H9 (cell line): ENCODE results near the gene DUSP10. TPM values are rescaled to one million over a fixed set of nuclear protein-coding genes. Genes with fewer than 3 reads are reported as not detected.

ENCODE experiments used
- DNase-seq: peaks from one replicate; pipeline ENCODE4 v3.0.0-alpha.2; 2017
- H2AFZ ChIP-seq: one replicate; pipeline ENCODE4 v1.6.1; 2013; ENCODE audit warnings: mild to moderate bottlenecking, low read length, control low read depth, moderate library complexity
- H2AK5ac ChIP-seq: 2 replicates; pipeline ENCODE4 v1.6.1; 2013; ENCODE audit warnings: low read length, control low read depth, mixed read lengths; ENCODE audit not compliant: insufficient read length
- H2BK120ac ChIP-seq: one replicate; pipeline ENCODE4 v1.6.1; 2013; ENCODE audit warnings: low read depth, mild to moderate bottlenecking, low read length, control low read depth, inconsistent platforms; ENCODE audit not compliant: poor library complexity, severe bottlenecking
- H2BK12ac ChIP-seq: 2 replicates; pipeline ENCODE4 v1.6.1; 2013; ENCODE audit warnings: low read length, control low read depth, mixed read lengths, low read depth; ENCODE audit not compliant: insufficient read length
- H2BK15ac ChIP-seq: 2 replicates; pipeline ENCODE4 v1.6.1; 2013; ENCODE audit warnings: low read depth, low read length, control low read depth
- H2BK20ac ChIP-seq: one replicate; pipeline ENCODE4 v1.6.1; 2013; ENCODE audit warnings: low read depth, mild to moderate bottlenecking, low read length, control low read depth, inconsistent platforms; ENCODE audit not compliant: poor library complexity, severe bottlenecking
- H2BK5ac ChIP-seq: 2 replicates; pipeline ENCODE4 v1.6.1; 2013; ENCODE audit warnings: low read length, control low read depth, mixed read lengths; ENCODE audit not compliant: insufficient read length
- H3K14ac ChIP-seq: 2 replicates; pipeline ENCODE4 v1.6.1; 2013; ENCODE audit warnings: low read length, control low read depth; ENCODE audit not compliant: insufficient read depth
- H3K18ac ChIP-seq: 2 replicates; pipeline ENCODE4 v1.6.1; 2013; ENCODE audit warnings: low read depth, mild to moderate bottlenecking, mixed read lengths, low read length, control low read depth; ENCODE audit not compliant: insufficient read length
- H3K23ac ChIP-seq: 2 replicates; pipeline ENCODE4 v1.6.1; 2013; ENCODE audit warnings: low read length, control low read depth, mixed read lengths, low read depth; ENCODE audit not compliant: insufficient read length
- H3K23me2 ChIP-seq: 2 replicates; pipeline ENCODE4 v1.6.1; 2013; ENCODE audit warnings: low read depth, mild to moderate bottlenecking, mixed read lengths, low read length, control low read depth; ENCODE audit not compliant: insufficient read length, poor library complexity, severe bottlenecking
- H3K27ac ChIP-seq: 2 replicates; pipeline ENCODE4 v1.5.1; 2013; ENCODE audit warnings: low read length, control low read depth, mixed read lengths, low read depth; ENCODE audit not compliant: insufficient read length
- H3K27me3 ChIP-seq: 2 replicates; pipeline ENCODE4 v1.6.1; 2013; ENCODE audit warnings: low read length, control low read depth, inconsistent platforms; ENCODE audit not compliant: insufficient read depth
- H3K4ac ChIP-seq: 2 replicates; pipeline ENCODE4 v1.6.1; 2013; ENCODE audit warnings: low read depth, mild to moderate bottlenecking, control low read depth, inconsistent platforms, low read length, moderate library complexity
- H3K4me1 ChIP-seq: 2 replicates; pipeline ENCODE4 v1.6.1; 2013; ENCODE audit warnings: low read length, control low read depth, inconsistent platforms; ENCODE audit not compliant: insufficient read depth
- H3K4me2 ChIP-seq: 2 replicates; pipeline ENCODE4 v1.6.1; 2013; ENCODE audit warnings: low read length, control low read depth, mixed read lengths; ENCODE audit not compliant: insufficient read length, insufficient read depth
- H3K56ac ChIP-seq: 2 replicates; pipeline ENCODE4 v1.6.1; 2013; ENCODE audit warnings: low read depth, mild to moderate bottlenecking, mixed read lengths, low read length, control low read depth; ENCODE audit not compliant: insufficient read length
- H3K79me1 ChIP-seq: 2 replicates; pipeline ENCODE4 v1.6.1; 2013; ENCODE audit warnings: low read depth, mild to moderate bottlenecking, moderate library complexity, low read length, control low read depth, inconsistent platforms; ENCODE audit not compliant: insufficient read depth, poor library complexity, severe bottlenecking
- H3K79me2 ChIP-seq: 2 replicates; pipeline ENCODE4 v1.6.1; 2013; ENCODE audit warnings: low read length, control low read depth, inconsistent platforms; ENCODE audit not compliant: insufficient read depth
- H3K9ac ChIP-seq: 2 replicates; pipeline ENCODE4 v1.6.1; 2013; ENCODE audit warnings: low read length, control low read depth, mixed read lengths; ENCODE audit not compliant: insufficient read length; ENCODE audit errors: extremely low read depth
- H3K9me3 ChIP-seq: one replicate; pipeline ENCODE4 v1.6.1; 2013; ENCODE audit warnings: low read depth, low read length, inconsistent platforms; ENCODE audit not compliant: control insufficient read depth
- H3T11ph ChIP-seq: one replicate; pipeline ENCODE4 v1.6.1; 2013; ENCODE audit warnings: mild to moderate bottlenecking, low read length, control low read depth, inconsistent platforms
- H4K20me1 ChIP-seq: one replicate; pipeline ENCODE4 v1.6.1; 2013; ENCODE audit not compliant: control insufficient read depth, insufficient read length, insufficient read depth
- H4K5ac ChIP-seq: 2 replicates; pipeline ENCODE4 v1.6.1; 2013; ENCODE audit warnings: low read depth, mild to moderate bottlenecking, mixed read lengths, low read length, control low read depth; ENCODE audit not compliant: insufficient read length
- H4K8ac ChIP-seq: replicated peaks from 2 replicates; pipeline ENCODE4 v1.6.1; 2013; ENCODE audit warnings: low read length, control low read depth, mixed read lengths, low read depth; ENCODE audit not compliant: insufficient read length
- H4K91ac ChIP-seq: 2 replicates; pipeline ENCODE4 v1.6.1; 2013; ENCODE audit warnings: low read depth, mild to moderate bottlenecking, moderate library complexity, mixed read lengths, low read length, control low read depth; ENCODE audit not compliant: insufficient read length
- H3K27ac Mint-ChIP-seq, 3 experiments: 2 replicates in 2 of 3; 3 replicates in 1 of 3; pipeline ENCODE4 v1.8.0; 2020 to 2021; ENCODE audit warnings: mixed read lengths in 3 of 3, mild to moderate bottlenecking in 1 of 3, moderate library complexity in 1 of 3
- H3K27me3 Mint-ChIP-seq: 2 replicates; pipeline ENCODE4 v1.8.0; 2021; ENCODE audit warnings: low read depth, mild to moderate bottlenecking, moderate library complexity, mixed read lengths
- H3K36me3 Mint-ChIP-seq, 3 experiments: 2 replicates in 2 of 3; 3 replicates in 1 of 3; pipeline ENCODE4 v1.8.0; 2020 to 2021; ENCODE audit warnings: low read depth in 3 of 3, mixed read lengths in 3 of 3; ENCODE audit not compliant: insufficient read depth in 1 of 3
- H3K4me1 Mint-ChIP-seq, 2 experiments: 2 replicates each; pipeline ENCODE4 v1.8.0; 2020; ENCODE audit warnings: mixed read lengths in 2 of 2
- H3K4me3 Mint-ChIP-seq, 2 experiments: 2 replicates in 1 of 2; 3 replicates in 1 of 2; pipeline ENCODE4 v1.8.0; 2020 to 2021; ENCODE audit warnings: mild to moderate bottlenecking in 2 of 2, mixed read lengths in 2 of 2, moderate library complexity in 1 of 2
- H3K9me3 Mint-ChIP-seq, 2 experiments: 2 replicates in 1 of 2; 3 replicates in 1 of 2; pipeline ENCODE4 v1.8.0; 2020; ENCODE audit warnings: mild to moderate bottlenecking in 2 of 2, mixed read lengths in 2 of 2, moderate library complexity in 1 of 2
- CTCF ChIP-seq: fragments of 200-600 bp; sonication (generic); conservative IDR thresholded peaks from 3 replicates; pipeline ENCODE4 v1.8.0; 2021; ENCODE audit warnings: antibody characterized with exemption, mild to moderate bottlenecking
- WGBS: extraction: QIAGEN DNeasy Blood & Tissue Kit; methylation state at CpG from one replicate; pipeline ENCODE4 v1.1.7; 2013; ENCODE audit warnings: missing lambda C conversion rate, low lambda C conversion rate, mixed read lengths; ENCODE audit not compliant: insufficient read length; ENCODE audit errors: extremely low coverage; 5-methylcytosine and 5-hydroxymethylcytosine counted together
- total RNA-seq: library from RNA; stranded (reverse); gene quantifications from 2 replicates; pipeline ENCODE4 v1.2.1, GENCODE V29; 2021

DUSP10 gene
- total RNA-seq, 1 experiment from 2014 or later = 2.0 TPM

DNA sequence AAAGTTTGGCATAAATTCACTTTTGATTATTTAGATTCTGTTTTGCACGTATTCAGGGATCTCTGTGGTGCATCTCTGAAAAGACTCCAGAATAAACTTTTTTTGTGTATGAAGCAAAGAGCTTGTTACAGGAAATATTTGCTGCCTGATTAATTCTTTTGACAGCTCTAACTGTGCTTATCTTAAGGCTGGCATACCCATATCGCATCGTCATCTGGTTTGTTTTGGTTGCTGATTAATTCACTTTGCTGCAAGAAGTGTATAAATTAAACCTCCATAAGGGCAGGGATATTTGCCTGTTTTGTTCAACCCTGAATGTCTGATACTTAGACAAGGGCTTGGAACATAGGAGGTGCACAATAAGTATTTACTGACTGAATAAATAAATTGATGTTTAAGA, 17.5 kb upstream of the DUSP10 start:
- Histone ChIP-seq H3K4me1 (no peaks in the 10 kb centered on the region), H3K56ac (no peak overlapping the region), H4K91ac (no peak overlapping the region), H4K5ac (no peak overlapping the region), H3K23ac (no peak overlapping the region), H4K8ac (no peak overlapping the region), H2AK5ac (no peak overlapping the region), H4K20me1 (no peaks in the 10 kb centered on the region), H3K9ac (no peak overlapping the region), H2BK20ac (no peak overlapping the region), H2BK15ac (no peak overlapping the region), H2AFZ (no peak overlapping the region), H3K79me1 (no peaks in the 10 kb centered on the region), H3K14ac (no peak overlapping the region), H3K79me2 (no peaks in the 10 kb centered on the region), H3K23me2 (no peaks in the 10 kb centered on the region), H3T11ph (no peak overlapping the region), H2BK12ac (no peak overlapping the region), H3K4me2 (no peak overlapping the region), H2BK120ac (no peak overlapping the region), H2BK5ac (no peak overlapping the region), H3K27me3 (no peaks in the 10 kb centered on the region), H3K4ac (no peak overlapping the region), H3K9me3 (no peaks in the 10 kb centered on the region), H3K18ac (no peak overlapping the region), H3K27ac (no peak overlapping the region)
- no peaks in the 10 kb centered on the region for H3K36me3 Mint-ChIP-seq
- TF ChIP-seq CTCF = no peak
- no CpG with 5 or more reads among the region's 3 CpGs for WGBS
- no peaks in the 10 kb centered on the region for H3K27me3 Mint-ChIP-seq
- no peaks in the 10 kb centered on the region for H3K9me3 Mint-ChIP-seq
- H3K4me1 Mint-ChIP-seq = no peaks in the 10 kb centered on the region
- DNase-seq = no peak
- no peak overlapping the region for H3K27ac Mint-ChIP-seq
- no peak overlapping the region for H3K4me3 Mint-ChIP-seq
